GM12801 (cell line): ENCODE measurements around the gene SH3PXD2A.

Experiments
- CTCF ChIP-seq: IDR thresholded peaks from one replicate; pipeline ENCODE4 v1.5.1; 2011; ENCODE audit warnings: control low read depth; ENCODE audit not compliant: insufficient read length; ENCODE audit errors: extremely low read depth

The SH3PXD2A gene

GRCh38 chr10:103667356-103667755 is 188.0 kb downstream of the SH3PXD2A start:
- TF ChIP-seq CTCF: no peak

GRCh38 chr10:103666762-103667150 is 188.6 kb downstream of the SH3PXD2A start:
- no peak for TF ChIP-seq CTCF

- TF ChIP-seq CTCF: no peak
Measured at GRCh38 chr10:103666087-103666761, 189.2 kb downstream of the SH3PXD2A start.

GRCh38 chr10:103665162-103665889 is 190.1 kb downstream of the SH3PXD2A start:
- no peak for TF ChIP-seq CTCF

GRCh38 chr10:103663802-103664201 is 191.6 kb downstream of the SH3PXD2A start:
- no peak for TF ChIP-seq CTCF

- TF ChIP-seq CTCF: no peak
Measured at GRCh38 chr10:103663236-103663635, 192.1 kb downstream of the SH3PXD2A start.

GRCh38 chr10:103661198-103661950 is 194.0 kb downstream of the SH3PXD2A start:
- no peak for TF ChIP-seq CTCF
